HCT116 (cell line): ENCODE results near the gene EYA2. TPM values are rescaled to one million over a fixed set of nuclear protein-coding genes. Genes with fewer than 3 reads are reported as not detected.

Source experiments
- ATAC-seq: fragments of 200-7000 bp; cut with Tn5 transposase; 2 replicates; pipeline ENCODE4 v1.9.1; 2020; ENCODE audit warnings: mild to moderate bottlenecking, moderate library complexity
- BruUV-seq: library from RNA; stranded (reverse); fragments of 400-500 nt; replicated peaks from 2 replicates; lab custom pipeline; 2021; lab: Mats Ljungman, UMichigan
- CTCF ChIA-PET: fragments of 300-600 bp; sonication (Branson Sonifier 250); formaldehyde crosslinking; loops from one replicate; lab custom pipeline; 2021; ENCODE audit warnings: antibody characterized with exemption; lab: Charles Lee
- POLR2A ChIA-PET: fragments of 300-600, 350-600 bp; sonication (Branson Sonifier 250); formaldehyde crosslinking; loops from one replicate; lab custom pipeline; 2021; ENCODE audit warnings: antibody characterized with exemption; lab: Charles Lee
- RAD21 ChIA-PET, 2 experiments: fragments of 300-600 bp; sonication (Branson Sonifier 250); formaldehyde crosslinking; loops; one replicate each; lab custom pipeline; 2023; ENCODE audit warnings: low total read pairs in 2 of 2; ENCODE audit not compliant: uncharacterized antibody in 2 of 2, unreplicated experiment in 2 of 2, low non-redundant PET in 1 of 2; lab: Charles Lee
- DNase-seq: peaks from one replicate; pipeline ENCODE4 v3.0.0-alpha.2; 2010; ENCODE audit warnings: low read depth, low spot score
- H2AFZ ChIP-seq: fragments of 200-600 bp; shearing (Covaris generic), sonication (generic); 2 replicates; pipeline ENCODE4 v1.6.1; 2017; ENCODE audit warnings: low read depth, mixed run types, mixed read lengths, antibody characterized with exemption, low read length; ENCODE audit not compliant: poor library complexity, severe bottlenecking
- H3K27ac ChIP-seq: 2 replicates; pipeline ENCODE4 v1.5.1; 2012; ENCODE audit warnings: low read depth, low read length
- H3K27me3 ChIP-seq: fragments of 200-600 bp; sonication (generic); 2 replicates; pipeline ENCODE4 v1.6.1; 2016; ENCODE audit warnings: mixed run types, low read length, mixed read lengths; ENCODE audit not compliant: insufficient read depth
- H3K36me3 ChIP-seq, 2 experiments: fragments of 200-500 bp in 1 of 2; fragments of 200-600 bp in 1 of 2; sonication (Bioruptor generic) in 1 of 2; sonication (generic) in 1 of 2; 2 replicates each; pipeline versions ENCODE4 v1.5.1 to v1.6.1; 2014 to 2016; ENCODE audit warnings: low read length in 2 of 2, inconsistent platforms in 1 of 2, mixed read lengths in 1 of 2, mixed run types in 1 of 2; ENCODE audit not compliant: insufficient read depth in 2 of 2, control insufficient read depth in 1 of 2
- H3K4me1 ChIP-seq, 2 experiments: fragments of 200-600 bp in 1 of 2; sonication (generic) in 1 of 2; 2 replicates each; pipeline versions ENCODE4 v1.5.1 to v1.6.1; 2012 to 2017; ENCODE audit warnings: low read length in 2 of 2, inconsistent platforms in 1 of 2, mild to moderate bottlenecking in 1 of 2, mixed read lengths in 1 of 2, mixed run types in 1 of 2, moderate library complexity in 1 of 2; ENCODE audit not compliant: insufficient read depth in 2 of 2, control insufficient read depth in 1 of 2
- H3K4me2 ChIP-seq: fragments of 200-600 bp; sonication (generic); 2 replicates; pipeline ENCODE4 v1.6.1; 2017; ENCODE audit warnings: mixed run types, low read length, mixed read lengths
- H3K4me3 ChIP-seq, 2 experiments: fragments of 200-600 bp in 1 of 2; sonication (generic) in 1 of 2; replicated peaks in 1 of 2; 2 replicates each; pipeline ENCODE4 v1.5.1; 2011 to 2016; ENCODE audit warnings: low read length in 2 of 2, control low read depth in 1 of 2, low read depth in 1 of 2, mild to moderate bottlenecking in 1 of 2, mixed read lengths in 1 of 2, mixed run types in 1 of 2
- H3K79me2 ChIP-seq: fragments of 200-600 bp; sonication (generic); 2 replicates; pipeline ENCODE4 v1.6.1; 2017; ENCODE audit warnings: mild to moderate bottlenecking, mixed run types, low read length, moderate library complexity, mixed read lengths; ENCODE audit not compliant: insufficient read depth
- H3K9ac ChIP-seq: fragments of 200-600 bp; sonication (generic); 2 replicates; pipeline ENCODE4 v1.6.1; 2016; ENCODE audit warnings: low read length, mixed read lengths
- H3K9me2 ChIP-seq: fragments of 200-600 bp; sonication (generic), shearing (Covaris generic); 2 replicates; pipeline ENCODE4 v1.6.1; 2017; ENCODE audit warnings: mixed run types, mild to moderate bottlenecking, moderate library complexity; ENCODE audit not compliant: insufficient read depth
- H3K9me3 ChIP-seq, 2 experiments: fragments of 200-500 bp in 1 of 2; fragments of 200-600 bp in 1 of 2; sonication (Bioruptor generic) in 1 of 2; sonication (generic) in 1 of 2; 2 replicates each; pipeline ENCODE4 v1.6.1; 2014 to 2017; ENCODE audit warnings: low read length in 2 of 2, mixed read lengths in 2 of 2, inconsistent platforms in 1 of 2, low read depth in 1 of 2, mild to moderate bottlenecking in 1 of 2, mixed run types in 1 of 2, moderate library complexity in 1 of 2; ENCODE audit not compliant: control insufficient read depth in 1 of 2, insufficient read depth in 1 of 2
- H4K20me1 ChIP-seq: fragments of 200-600 bp; sonication (generic), shearing (Covaris generic); 2 replicates; pipeline ENCODE4 v1.6.1; 2017; ENCODE audit warnings: mixed run types, mild to moderate bottlenecking, moderate library complexity; ENCODE audit not compliant: insufficient read depth
- CEBPB ChIP-seq: IDR thresholded peaks from 2 replicates; pipeline ENCODE4 v1.6.1; 2012; ENCODE audit warnings: low read depth
- ELF1 ChIP-seq: IDR thresholded peaks from 2 replicates; pipeline ENCODE4 v1.6.1; 2012; ENCODE audit warnings: low read depth, borderline replicate concordance
- EZH2 ChIP-seq: fragments of 200-600 bp; sonication (generic); IDR thresholded peaks from 2 replicates; pipeline ENCODE4 v1.6.1; 2017; ENCODE audit warnings: antibody characterized with exemption, mixed run types
- EZH2phosphoT487 ChIP-seq: fragments of 200-600 bp; IDR thresholded peaks from 2 replicates; pipeline ENCODE4 v1.6.1; 2018; ENCODE audit warnings: antibody characterized with exemption, borderline replicate concordance
- FOSL1 ChIP-seq: IDR thresholded peaks from 2 replicates; pipeline ENCODE4 v1.6.1; 2012; ENCODE audit warnings: low read depth
- JUND ChIP-seq: IDR thresholded peaks from 2 replicates; pipeline ENCODE4 v1.6.1; 2012
- POLR2A ChIP-seq: IDR thresholded peaks from 2 replicates; pipeline ENCODE4 v1.7.0; 2011; ENCODE audit warnings: borderline replicate concordance; ENCODE audit not compliant: insufficient read depth, insufficient read length; ENCODE audit errors: extremely low read depth
- RAD21 ChIP-seq: IDR thresholded peaks from 2 replicates; pipeline ENCODE4 v1.6.1; 2012; ENCODE audit warnings: low read depth, mild to moderate bottlenecking
- SP1 ChIP-seq: IDR thresholded peaks from 2 replicates; pipeline ENCODE4 v1.6.1; 2012; ENCODE audit warnings: low read depth
- YY1 ChIP-seq: IDR thresholded peaks from 2 replicates; pipeline ENCODE4 v1.6.1; 2011; ENCODE audit warnings: low read length, low read depth, moderate library complexity, mild to moderate bottlenecking; ENCODE audit not compliant: insufficient replicate concordance; ENCODE audit errors: extremely low read depth
- ZFX ChIP-seq: fragments of 450-650 bp; IDR thresholded peaks from 2 replicates; pipeline ENCODE4 v1.6.1; 2017
- ZNF274 ChIP-seq: fragments of 200-500 bp; sonication (Bioruptor generic); IDR thresholded peaks from 2 replicates; pipeline ENCODE4 v1.6.1; 2014; ENCODE audit warnings: mild to moderate bottlenecking, low read depth, low read length, inconsistent platforms
- intact Hi-C: fragments of 100-400 bp; cut with micrococcal nuclease; formaldehyde crosslinking; loops from 2 replicates; pipeline ENCODE4 v1.10.0; 2022
- total RNA-seq: library from RNA; stranded (reverse); gene quantifications from one replicate; pipeline ENCODE4 v1.2.1, GENCODE V29; 2021; ENCODE audit not compliant: unreplicated experiment
- TF ChIP-seq, protein P1 (sequence below): IDR thresholded peaks from 2 replicates; pipeline ENCODE4 v1.6.1; 2012; ENCODE audit warnings: low read depth
- TF ChIP-seq, protein P2 (sequence below): IDR thresholded peaks from 2 replicates; pipeline ENCODE4 v1.6.1; 2012
- TF ChIP-seq, protein P3 (sequence below): IDR thresholded peaks from 2 replicates; pipeline ENCODE4 v1.6.1; 2011; ENCODE audit warnings: mild to moderate bottlenecking, low read length, moderate library complexity; ENCODE audit not compliant: insufficient replicate concordance; ENCODE audit errors: extremely low read depth
- TF ChIP-seq, protein P4 (sequence below): IDR thresholded peaks from 2 replicates; pipeline ENCODE4 v1.6.1; 2012
- TF ChIP-seq, protein P5 (sequence below), 3 experiments: fragments of 200-600 bp in 1 of 3; sonication (generic) in 1 of 3; IDR thresholded peaks in 2 of 3; conservative IDR thresholded peaks in 1 of 3; 2 replicates each; pipeline ENCODE4 v1.5.1; 2012 to 2017; ENCODE audit warnings: low read depth in 2 of 3, low read length in 2 of 3, antibody characterized with exemption in 1 of 3, borderline replicate concordance in 1 of 3, control low read depth in 1 of 3, mild to moderate bottlenecking in 1 of 3, mixed read lengths in 1 of 3, mixed run types in 1 of 3, moderate library complexity in 1 of 3; ENCODE audit not compliant: insufficient read depth in 1 of 3

The EYA2 gene
- total RNA-seq, 1 experiment from 2014 or later, result not detected

DNA sequence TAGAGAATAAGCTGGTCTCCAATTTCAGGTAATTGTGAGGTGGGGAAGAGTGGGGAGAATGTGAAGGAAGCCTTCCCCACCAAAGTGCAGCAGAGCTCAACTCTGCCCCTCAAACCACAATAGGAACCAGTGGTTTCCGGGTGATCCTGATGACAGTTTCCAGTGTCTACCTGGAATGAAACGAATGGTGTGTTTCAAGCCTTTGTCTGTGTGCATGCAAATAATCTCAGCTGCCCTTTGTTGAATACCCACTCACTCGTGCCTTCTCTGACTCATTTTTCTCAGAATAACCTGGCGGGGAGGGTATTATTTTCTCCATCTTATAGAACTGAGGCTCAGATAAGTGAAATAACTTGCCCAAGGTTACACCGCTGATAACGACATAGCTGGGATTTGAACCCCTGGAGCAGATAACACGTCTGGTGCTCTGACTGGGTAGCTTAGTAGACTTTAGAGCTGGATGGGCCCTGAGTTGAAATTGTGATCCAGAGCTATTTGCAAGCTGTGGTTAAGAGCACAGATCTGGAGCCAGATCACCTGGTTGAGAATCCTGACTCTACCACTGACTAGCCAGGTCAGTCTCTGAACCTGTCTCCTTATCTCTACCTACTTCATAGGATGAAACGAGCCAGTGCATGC lies 85.1 kb downstream of the EYA2 start:
- ChIA-PET RAD21 (no interaction called here), POLR2A (no interaction called here), CTCF (no interaction called here)
- Histone ChIP-seq H3K36me3 (no peaks in the 10 kb centered on the region), H3K9ac (no peak overlapping the region), H3K4me3 (no peak overlapping the region), H2AFZ (no peak overlapping the region), H3K4me1 (no peaks in the 10 kb centered on the region), H3K27ac (no peak overlapping the region), H3K27me3 (0 out of 2 replicates have a peak, but pooled peaks cover 5% of the 10 kb centered on the region), H3K4me2 (no peak overlapping the region), H3K79me2 (no peaks in the 10 kb centered on the region), H3K9me2 (no peaks in the 10 kb centered on the region), H4K20me1 (no peaks in the 10 kb centered on the region), H3K9me3 (no peaks in the 10 kb centered on the region)
- intact Hi-C loops, result no loop called here
- ATAC-seq, result no peak
- DNase-seq, result no peak
- no peak for TF ChIP-seq ZNF274
- TF ChIP-seq, protein P1, sequence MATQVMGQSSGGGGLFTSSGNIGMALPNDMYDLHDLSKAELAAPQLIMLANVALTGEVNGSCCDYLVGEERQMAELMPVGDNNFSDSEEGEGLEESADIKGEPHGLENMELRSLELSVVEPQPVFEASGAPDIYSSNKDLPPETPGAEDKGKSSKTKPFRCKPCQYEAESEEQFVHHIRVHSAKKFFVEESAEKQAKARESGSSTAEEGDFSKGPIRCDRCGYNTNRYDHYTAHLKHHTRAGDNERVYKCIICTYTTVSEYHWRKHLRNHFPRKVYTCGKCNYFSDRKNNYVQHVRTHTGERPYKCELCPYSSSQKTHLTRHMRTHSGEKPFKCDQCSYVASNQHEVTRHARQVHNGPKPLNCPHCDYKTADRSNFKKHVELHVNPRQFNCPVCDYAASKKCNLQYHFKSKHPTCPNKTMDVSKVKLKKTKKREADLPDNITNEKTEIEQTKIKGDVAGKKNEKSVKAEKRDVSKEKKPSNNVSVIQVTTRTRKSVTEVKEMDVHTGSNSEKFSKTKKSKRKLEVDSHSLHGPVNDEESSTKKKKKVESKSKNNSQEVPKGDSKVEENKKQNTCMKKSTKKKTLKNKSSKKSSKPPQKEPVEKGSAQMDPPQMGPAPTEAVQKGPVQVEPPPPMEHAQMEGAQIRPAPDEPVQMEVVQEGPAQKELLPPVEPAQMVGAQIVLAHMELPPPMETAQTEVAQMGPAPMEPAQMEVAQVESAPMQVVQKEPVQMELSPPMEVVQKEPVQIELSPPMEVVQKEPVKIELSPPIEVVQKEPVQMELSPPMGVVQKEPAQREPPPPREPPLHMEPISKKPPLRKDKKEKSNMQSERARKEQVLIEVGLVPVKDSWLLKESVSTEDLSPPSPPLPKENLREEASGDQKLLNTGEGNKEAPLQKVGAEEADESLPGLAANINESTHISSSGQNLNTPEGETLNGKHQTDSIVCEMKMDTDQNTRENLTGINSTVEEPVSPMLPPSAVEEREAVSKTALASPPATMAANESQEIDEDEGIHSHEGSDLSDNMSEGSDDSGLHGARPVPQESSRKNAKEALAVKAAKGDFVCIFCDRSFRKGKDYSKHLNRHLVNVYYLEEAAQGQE, result no peak
- TF ChIP-seq, protein P2, sequence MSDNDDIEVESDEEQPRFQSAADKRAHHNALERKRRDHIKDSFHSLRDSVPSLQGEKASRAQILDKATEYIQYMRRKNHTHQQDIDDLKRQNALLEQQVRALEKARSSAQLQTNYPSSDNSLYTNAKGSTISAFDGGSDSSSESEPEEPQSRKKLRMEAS, result no peak
- TF ChIP-seq, protein P3, sequence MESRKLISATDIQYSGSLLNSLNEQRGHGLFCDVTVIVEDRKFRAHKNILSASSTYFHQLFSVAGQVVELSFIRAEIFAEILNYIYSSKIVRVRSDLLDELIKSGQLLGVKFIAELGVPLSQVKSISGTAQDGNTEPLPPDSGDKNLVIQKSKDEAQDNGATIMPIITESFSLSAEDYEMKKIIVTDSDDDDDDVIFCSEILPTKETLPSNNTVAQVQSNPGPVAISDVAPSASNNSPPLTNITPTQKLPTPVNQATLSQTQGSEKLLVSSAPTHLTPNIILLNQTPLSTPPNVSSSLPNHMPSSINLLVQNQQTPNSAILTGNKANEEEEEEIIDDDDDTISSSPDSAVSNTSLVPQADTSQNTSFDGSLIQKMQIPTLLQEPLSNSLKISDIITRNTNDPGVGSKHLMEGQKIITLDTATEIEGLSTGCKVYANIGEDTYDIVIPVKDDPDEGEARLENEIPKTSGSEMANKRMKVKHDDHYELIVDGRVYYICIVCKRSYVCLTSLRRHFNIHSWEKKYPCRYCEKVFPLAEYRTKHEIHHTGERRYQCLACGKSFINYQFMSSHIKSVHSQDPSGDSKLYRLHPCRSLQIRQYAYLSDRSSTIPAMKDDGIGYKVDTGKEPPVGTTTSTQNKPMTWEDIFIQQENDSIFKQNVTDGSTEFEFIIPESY, result no peak
- TF ChIP-seq, protein P4, sequence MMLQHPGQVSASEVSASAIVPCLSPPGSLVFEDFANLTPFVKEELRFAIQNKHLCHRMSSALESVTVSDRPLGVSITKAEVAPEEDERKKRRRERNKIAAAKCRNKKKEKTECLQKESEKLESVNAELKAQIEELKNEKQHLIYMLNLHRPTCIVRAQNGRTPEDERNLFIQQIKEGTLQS, result no peak
- no peak for TF ChIP-seq RAD21
- TF ChIP-seq SP1, result no peak
- no peak for TF ChIP-seq ELF1
- no peak for TF ChIP-seq EZH2phosphoT487
- no peak for TF ChIP-seq YY1
- TF ChIP-seq ZFX, result no peak
- TF ChIP-seq, protein P5, sequence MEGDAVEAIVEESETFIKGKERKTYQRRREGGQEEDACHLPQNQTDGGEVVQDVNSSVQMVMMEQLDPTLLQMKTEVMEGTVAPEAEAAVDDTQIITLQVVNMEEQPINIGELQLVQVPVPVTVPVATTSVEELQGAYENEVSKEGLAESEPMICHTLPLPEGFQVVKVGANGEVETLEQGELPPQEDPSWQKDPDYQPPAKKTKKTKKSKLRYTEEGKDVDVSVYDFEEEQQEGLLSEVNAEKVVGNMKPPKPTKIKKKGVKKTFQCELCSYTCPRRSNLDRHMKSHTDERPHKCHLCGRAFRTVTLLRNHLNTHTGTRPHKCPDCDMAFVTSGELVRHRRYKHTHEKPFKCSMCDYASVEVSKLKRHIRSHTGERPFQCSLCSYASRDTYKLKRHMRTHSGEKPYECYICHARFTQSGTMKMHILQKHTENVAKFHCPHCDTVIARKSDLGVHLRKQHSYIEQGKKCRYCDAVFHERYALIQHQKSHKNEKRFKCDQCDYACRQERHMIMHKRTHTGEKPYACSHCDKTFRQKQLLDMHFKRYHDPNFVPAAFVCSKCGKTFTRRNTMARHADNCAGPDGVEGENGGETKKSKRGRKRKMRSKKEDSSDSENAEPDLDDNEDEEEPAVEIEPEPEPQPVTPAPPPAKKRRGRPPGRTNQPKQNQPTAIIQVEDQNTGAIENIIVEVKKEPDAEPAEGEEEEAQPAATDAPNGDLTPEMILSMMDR (IDR thresholded peaks at IDR 0.05 in 2 of 3, conservative IDR thresholded peaks at IDR 0.05 in 1 of 3; ENCODE audit: borderline replicate concordance in 1 of 3, insufficient read depth in 1 of 3, low read depth in 2 of 3, low read length in 2 of 3), result no peak
- TF ChIP-seq FOSL1, result no peak
- no peak for TF ChIP-seq EZH2
- TF ChIP-seq JUND, result no peak
- no peak for TF ChIP-seq POLR2A
- TF ChIP-seq CEBPB, result no peak
- BruUV-seq, result no TSS peak
